ENCODE results near the gene CASKIN1.

The CASKIN1 gene

GRCh38 chr16:2184346-2184745, 12.1 kb downstream of the CASKIN1 start:
- Histone ChIP-seq H2AFZ (ENCODE audit: low read length) (no peak overlapping the region), H4K20me1 (ENCODE audit: insufficient read depth, low read length) (no peaks in the 10 kb centered on the region), H3K9ac (ENCODE audit: low read length) (no peak overlapping the region)

GRCh38 chr16:2183671-2184070, 12.7 kb downstream of the CASKIN1 start:
- no peak overlapping the region for H2AFZ ChIP-seq (ENCODE audit: low read length)
- H3K9ac ChIP-seq (ENCODE audit: low read length): no peak overlapping the region
- H3K36me3 ChIP-seq (ENCODE audit: insufficient read depth, low read length): no peaks in the 10 kb centered on the region
- no peak overlapping the region for H3K27ac ChIP-seq (ENCODE audit: low read depth, low read length, poor library complexity, severe bottlenecking)
- H3K27me3 ChIP-seq (ENCODE audit: insufficient read depth, low read length): peaks cover 15% of the 10 kb centered on the region; the same call in 1 of the 2 replicates
- no peaks in the 10 kb centered on the region for H3K79me2 ChIP-seq (ENCODE audit: insufficient read depth, low read length)
- H3K4me3 ChIP-seq (ENCODE audit: low read depth, low read length, poor library complexity, severe bottlenecking): no peak overlapping the region
- no peaks in the 10 kb centered on the region for H3K9me3 ChIP-seq (ENCODE audit: low read length)
- TF ChIP-seq CTCF (IDR thresholded peaks at IDR 0.05; ENCODE audit: low read length) (no peak), EZH2 (IDR thresholded peaks at IDR 0.05; ENCODE audit: borderline replicate concordance, low read length) (no peak)
- no peaks in the 10 kb centered on the region for H3K9me2 ChIP-seq (ENCODE audit: low read depth, low read length)
- H4K20me1 ChIP-seq (ENCODE audit: insufficient read depth, low read length): no peaks in the 10 kb centered on the region
- H3K4me2 ChIP-seq (ENCODE audit: low read length): no peak overlapping the region
- no peaks in the 10 kb centered on the region for H3F3A ChIP-seq (ENCODE audit: insufficient read depth, low read length)
- no peaks in the 10 kb centered on the region for H3K4me1 ChIP-seq (ENCODE audit: insufficient read depth, low read length, severe bottlenecking)

More at GRCh38 chr16:2184346-2184745, 12.1 kb downstream of the CASKIN1 start:
- Histone ChIP-seq H3K36me3 (ENCODE audit: insufficient read depth, low read length) (no peaks in the 10 kb centered on the region), H3K9me2 (ENCODE audit: low read depth, low read length) (no peaks in the 10 kb centered on the region), H3K9me3 (ENCODE audit: low read length) (no peaks in the 10 kb centered on the region), H3F3A (ENCODE audit: insufficient read depth, low read length) (no peaks in the 10 kb centered on the region), H3K79me2 (ENCODE audit: insufficient read depth, low read length) (no peaks in the 10 kb centered on the region), H3K27ac (ENCODE audit: low read depth, low read length, poor library complexity, severe bottlenecking) (no peak overlapping the region), H3K4me2 (ENCODE audit: low read length) (no peak overlapping the region), H3K4me1 (ENCODE audit: insufficient read depth, low read length, severe bottlenecking) (no peaks in the 10 kb centered on the region), H3K27me3 (ENCODE audit: insufficient read depth, low read length) (peaks cover 18% of the 10 kb centered on the region; the same call in 1 of the 2 replicates), H3K4me3 (ENCODE audit: low read depth, low read length, poor library complexity, severe bottlenecking) (no peak overlapping the region)
- TF ChIP-seq CTCF (IDR thresholded peaks at IDR 0.05; ENCODE audit: low read length) (no peak), EZH2 (IDR thresholded peaks at IDR 0.05; ENCODE audit: borderline replicate concordance, low read length) (no peak)

- H4K20me1 ChIP-seq (ENCODE audit: insufficient read depth, low read length): no peaks in the 10 kb centered on the region
These were observed 14.5 kb downstream of the CASKIN1 start for GRCh38 chr16:2181952-2182351.

More at GRCh38 chr16:2181952-2182351, 14.5 kb downstream of the CASKIN1 start:
- H3K4me1 ChIP-seq (ENCODE audit: insufficient read depth, low read length, severe bottlenecking): no peaks in the 10 kb centered on the region
- no peaks in the 10 kb centered on the region for H3K9me2 ChIP-seq (ENCODE audit: low read depth, low read length)
- H3K9ac ChIP-seq (ENCODE audit: low read length): no peak overlapping the region
- TF ChIP-seq EZH2 (IDR thresholded peaks at IDR 0.05; ENCODE audit: borderline replicate concordance, low read length) (no peak), CTCF (IDR thresholded peaks at IDR 0.05; ENCODE audit: low read length) (no peak)
- H3K27me3 ChIP-seq (ENCODE audit: insufficient read depth, low read length): peaks cover 8% of the 10 kb centered on the region; the same call in 1 of the 2 replicates
- H3K9me3 ChIP-seq (ENCODE audit: low read length): no peaks in the 10 kb centered on the region
- no peaks in the 10 kb centered on the region for H3F3A ChIP-seq (ENCODE audit: insufficient read depth, low read length)
- no peak overlapping the region for H2AFZ ChIP-seq (ENCODE audit: low read length)
- no peak overlapping the region for H3K4me3 ChIP-seq (ENCODE audit: low read depth, low read length, poor library complexity, severe bottlenecking)
- no peaks in the 10 kb centered on the region for H3K79me2 ChIP-seq (ENCODE audit: insufficient read depth, low read length)
- H3K36me3 ChIP-seq (ENCODE audit: insufficient read depth, low read length): peaks cover 8% of the 10 kb centered on the region; the same call in 1 of the 2 replicates
- no peak overlapping the region for H3K27ac ChIP-seq (ENCODE audit: low read depth, low read length, poor library complexity, severe bottlenecking)
- H3K4me2 ChIP-seq (ENCODE audit: low read length): no peak overlapping the region
